ENCODE measurements around the gene ELMO1.

The ELMO1 gene

DNA sequence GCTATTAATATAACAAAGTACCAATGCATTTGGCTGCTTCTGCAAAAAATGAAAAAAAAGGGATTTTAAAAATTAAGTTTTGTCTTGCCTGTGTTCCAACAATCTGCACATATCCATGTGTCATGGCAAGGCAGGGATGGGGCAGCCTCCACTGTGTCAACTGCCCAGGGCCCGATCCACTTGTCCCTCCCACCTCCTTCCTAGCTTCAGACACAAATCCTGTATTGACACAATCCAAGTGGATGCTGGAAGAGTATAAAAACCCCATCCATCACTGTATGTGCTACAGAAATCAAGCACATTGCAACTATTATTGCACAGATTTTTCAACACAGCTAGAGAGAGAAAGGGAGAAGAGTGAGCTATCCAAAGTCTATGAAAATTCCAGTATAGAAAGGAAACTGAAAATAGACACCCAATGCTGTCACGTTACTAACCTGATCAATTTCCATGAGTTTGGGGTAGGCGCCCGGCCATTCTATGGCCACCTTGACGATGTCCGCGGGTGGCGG is 106.4 kb downstream of the ELMO1 start:
- no peak for DNase-seq

DNA sequence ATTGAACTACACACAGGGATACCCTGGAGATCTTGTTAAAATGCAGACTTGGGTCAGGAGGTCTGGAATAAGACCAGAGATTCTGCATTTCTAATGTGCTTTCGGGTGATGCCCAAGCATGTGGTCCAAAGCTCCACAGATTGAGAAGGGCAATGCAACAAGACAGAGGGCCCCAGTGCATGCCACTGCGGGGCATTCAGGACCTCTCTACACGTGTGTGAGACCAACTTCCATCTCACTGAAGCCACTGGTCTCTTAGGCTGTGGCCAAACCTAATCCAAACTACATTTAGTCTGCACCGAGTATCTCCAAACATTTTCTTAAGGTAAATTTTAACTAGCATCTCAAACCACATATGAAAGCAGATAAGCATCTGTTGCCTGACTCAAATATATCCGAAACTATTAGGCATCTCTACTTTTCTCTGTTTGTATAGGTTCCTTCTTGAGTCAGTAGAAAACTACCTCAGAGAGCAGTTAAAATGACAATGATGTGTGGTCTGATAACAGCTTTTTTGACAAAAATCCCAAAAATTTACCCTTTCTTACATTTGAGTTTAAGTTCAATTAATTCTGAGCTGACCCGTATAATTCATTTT is 107.5 kb downstream of the ELMO1 start:
- no peak for DNase-seq

DNA sequence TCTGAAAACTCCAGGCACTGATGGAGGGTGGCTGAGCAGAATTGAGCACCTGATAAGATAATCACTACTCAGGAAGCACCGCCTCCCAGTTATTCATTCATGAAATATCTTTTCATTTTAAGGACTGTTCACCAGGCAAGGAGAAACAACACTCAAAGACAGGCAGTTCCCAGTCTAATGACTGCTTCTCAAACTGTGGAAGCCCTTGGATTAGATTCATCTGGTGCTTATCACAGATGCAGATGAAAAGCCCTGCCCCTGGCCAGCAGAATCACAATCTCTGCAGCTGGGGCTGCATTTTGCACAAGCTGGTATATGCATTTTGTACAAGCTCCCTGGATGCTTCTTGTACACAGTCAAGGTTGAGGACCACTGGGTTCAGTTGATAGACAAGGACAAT is 109.7 kb downstream of the ELMO1 start:
- DNase-seq = no peak

DNA sequence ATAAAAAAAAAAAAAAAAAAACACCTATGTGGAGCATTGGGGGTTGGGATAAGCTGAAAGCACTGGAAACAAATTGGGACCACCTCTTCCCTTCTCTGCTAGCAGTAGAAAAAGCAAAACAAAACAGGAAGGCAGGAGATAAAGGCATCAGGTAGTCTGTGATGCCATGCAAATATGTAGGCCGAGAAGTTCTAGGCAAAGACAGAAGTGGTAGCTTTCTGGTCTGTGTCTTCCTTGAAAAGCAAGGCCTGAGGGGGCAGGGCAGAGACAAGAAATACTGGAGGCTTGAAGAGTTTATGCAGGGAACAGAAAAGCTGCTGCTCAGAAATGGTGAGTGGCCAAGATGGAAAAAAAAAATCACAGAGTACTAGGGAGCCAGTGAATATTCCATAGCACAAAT is 111.1 kb downstream of the ELMO1 start:
- no peak for DNase-seq

DNA sequence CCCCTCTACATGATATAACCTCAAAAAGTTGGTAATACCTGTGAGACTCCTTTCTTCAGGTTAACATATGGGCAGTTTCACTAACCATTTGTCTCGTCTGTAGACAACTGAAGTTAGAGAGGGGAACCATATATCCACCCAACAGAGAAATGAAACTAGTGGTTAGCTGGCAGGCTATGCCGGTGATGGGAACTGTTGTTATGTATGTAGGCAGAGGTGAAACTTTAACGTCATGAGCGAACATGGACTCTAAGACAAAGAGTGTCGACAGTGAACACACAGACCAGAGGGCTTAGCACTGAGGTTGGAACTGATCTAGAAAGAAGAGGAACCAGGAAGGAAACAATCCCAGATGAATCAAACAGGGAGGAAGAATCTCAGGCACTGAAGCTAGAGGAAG is 112.4 kb downstream of the ELMO1 start:
- DNase-seq = no peak

DNA sequence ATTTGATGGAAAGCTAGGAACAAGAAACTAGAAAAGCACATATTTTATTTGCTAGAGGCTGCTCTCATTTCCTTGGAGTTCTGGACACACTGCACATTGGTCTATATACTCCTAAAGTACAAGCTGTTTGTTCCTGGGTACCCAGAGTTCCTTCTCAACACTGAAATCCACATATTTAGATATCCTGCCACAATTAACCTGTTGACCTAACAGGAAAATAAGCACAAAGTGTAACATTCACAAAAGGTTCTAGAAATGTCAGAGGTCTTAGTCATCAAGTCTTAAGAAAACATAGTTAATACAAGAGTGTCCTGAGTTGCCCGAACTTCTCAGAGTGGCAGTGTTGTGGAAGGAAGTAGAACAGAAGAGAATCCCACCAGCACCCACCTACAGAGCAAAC is 115.6 kb downstream of the ELMO1 start:
- no peak for DNase-seq

DNA sequence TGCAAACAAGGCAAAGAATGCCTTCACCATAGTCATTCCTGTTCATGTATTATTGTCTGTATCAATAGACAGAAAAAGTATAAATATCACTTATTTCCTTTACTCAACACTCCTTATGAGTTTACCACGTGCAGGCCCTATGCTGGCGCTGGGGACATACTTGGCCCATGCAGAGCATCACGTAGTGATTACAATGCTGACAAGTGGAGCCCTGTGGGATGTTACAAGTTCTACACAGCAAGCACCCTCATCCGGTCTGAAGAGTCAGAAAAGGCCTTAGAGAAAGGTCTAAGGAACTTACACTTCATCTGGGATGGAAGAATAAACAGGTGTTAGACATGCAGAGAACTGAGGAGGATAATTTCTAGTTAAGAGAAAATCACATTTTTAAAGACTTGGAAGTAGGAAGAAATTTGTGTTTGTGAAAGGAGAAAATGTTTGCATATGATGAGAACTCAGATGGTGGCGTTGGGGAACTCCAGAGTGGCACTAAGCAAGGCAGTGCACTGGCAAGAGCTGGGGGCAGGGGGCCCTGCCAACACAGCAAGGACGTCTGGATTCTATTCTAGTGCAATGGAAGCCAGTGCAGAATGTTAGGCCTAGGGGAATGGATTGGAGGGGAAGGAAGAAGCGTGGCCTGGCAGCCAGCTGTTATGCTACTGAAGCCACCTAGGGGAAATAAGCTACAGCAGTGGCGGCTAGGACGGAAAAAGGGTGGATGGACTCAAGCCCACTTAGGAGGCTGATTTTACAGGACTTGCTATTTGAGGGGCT is 116.2 kb downstream of the ELMO1 start:
- DNase-seq = no peak

DNA sequence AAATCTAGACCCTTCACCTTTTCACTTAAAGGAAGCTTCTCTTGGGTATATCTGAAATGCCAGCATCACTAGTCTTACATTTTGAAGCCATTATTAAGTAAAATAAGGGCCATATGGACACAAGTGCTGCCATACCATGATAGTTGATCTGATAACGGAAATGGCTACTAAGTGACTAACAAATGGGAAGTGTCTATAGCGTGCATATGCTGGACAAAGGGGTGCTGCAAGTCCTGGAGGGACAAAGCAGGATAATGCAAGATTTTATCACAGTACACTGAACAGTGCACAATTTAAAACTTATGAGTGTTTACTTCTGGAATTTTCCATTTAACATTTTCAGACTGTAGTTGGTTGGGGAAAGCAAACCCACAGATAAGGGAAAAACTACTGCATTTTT is 117.9 kb downstream of the ELMO1 start:
- DNase-seq = no peak

DNA sequence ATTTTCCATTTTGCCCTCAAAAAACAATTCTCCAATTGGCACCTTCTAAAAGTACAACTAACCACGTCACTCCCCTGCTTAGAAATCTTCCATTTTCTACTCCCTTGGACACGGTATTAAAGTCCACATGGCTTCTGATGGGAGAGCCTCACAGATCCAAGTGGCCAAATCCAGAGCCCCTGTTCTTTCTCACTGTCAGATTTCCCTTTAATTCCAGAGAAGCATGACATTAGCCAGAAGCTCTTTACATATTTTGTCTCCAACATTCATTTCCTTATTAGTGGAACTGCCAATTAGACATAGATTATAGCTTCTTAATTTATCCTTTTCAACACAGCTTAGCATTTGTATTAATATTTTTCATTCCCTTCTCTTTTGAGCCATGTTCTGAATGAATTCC is 118.7 kb downstream of the ELMO1 start:
- no peak for DNase-seq

DNA sequence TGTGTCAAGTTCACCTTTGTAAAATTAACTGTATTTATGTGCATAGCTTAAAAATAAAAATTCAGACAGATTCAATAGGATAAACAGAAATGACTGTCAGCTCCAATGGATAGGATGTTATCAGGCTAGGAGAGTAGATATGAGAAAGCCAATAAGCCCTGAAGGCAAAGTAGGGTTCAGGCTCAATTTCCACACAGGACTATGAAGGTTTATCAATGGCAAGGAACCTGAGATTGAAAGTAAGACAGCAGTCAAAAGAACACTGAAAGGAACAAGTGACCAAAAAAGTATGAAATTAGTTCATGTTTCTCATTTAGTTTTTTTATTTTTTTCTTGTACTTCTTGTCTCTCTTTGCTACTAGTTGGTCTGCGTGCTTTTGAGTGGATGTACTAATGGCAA is 121.4 kb downstream of the ELMO1 start:
- DNase-seq = no peak

DNA sequence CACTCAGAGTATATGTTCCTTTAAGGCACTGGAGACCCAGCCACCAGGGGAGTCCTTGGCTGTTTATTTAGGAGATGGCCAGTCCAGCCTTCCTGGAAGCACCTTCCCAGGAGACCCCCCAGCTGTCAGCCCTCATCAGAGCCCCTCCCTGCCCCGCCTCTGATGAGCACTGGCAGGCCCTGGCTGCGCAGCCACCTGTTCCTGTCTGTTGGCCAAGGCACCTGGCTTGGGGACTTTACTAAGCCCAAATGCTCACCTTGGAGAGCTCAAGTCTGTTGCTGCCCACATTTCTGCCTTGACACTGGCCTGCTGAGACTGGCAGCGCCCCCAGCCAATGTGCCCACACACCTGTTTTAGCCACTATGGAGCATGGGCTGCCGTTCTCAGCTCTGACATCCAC is 124.7 kb downstream of the ELMO1 start:
- DNase-seq = no peak

DNA sequence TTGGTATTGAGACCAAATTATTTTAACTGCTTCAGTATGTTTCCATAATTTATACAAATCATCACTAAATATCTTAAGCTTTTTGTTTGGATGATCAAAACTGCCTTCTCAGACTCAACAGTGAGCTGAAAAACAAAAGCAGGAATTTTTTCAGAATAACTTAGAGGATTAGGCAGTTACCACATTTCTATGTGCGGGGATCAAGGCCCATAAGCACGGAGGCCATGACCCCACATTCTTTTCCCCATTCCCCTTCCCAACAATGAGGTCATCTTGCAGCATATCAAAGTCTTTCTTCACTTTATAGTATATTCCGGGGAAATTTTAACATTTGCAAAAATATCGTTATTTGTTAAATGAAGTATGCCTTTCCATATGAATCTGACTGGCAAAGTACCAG is 125.8 kb downstream of the ELMO1 start:
- DNase-seq = no peak

DNA sequence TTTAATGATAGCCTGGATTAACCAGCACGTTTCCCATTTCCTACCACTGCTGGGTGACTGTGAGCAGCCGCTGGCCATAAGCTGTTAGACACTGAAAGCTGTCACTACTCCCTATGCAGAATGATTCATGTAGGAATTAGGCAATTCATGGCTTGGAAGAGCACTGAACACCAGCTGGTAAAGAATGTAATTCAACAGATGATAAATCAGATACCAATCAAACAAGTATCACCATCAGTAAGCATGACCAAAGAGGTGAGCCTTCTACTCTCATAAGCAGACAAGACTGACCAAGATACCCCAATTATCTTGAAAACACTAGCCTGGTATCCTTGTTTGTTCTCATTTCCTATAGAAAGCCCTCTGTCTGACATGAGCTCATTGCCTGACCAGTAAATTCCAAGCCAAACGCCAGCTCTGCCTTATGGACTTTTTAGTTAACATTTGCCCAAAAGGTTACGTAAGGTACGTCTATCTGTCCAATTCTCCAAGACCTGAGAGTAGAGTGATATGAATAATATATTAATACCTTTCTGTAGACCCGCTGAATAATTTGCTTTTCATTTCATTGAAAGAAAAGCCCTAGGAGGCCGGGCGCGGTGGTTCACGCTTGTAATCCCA is 127.7 kb downstream of the ELMO1 start:
- DNase-seq = no peak

DNA sequence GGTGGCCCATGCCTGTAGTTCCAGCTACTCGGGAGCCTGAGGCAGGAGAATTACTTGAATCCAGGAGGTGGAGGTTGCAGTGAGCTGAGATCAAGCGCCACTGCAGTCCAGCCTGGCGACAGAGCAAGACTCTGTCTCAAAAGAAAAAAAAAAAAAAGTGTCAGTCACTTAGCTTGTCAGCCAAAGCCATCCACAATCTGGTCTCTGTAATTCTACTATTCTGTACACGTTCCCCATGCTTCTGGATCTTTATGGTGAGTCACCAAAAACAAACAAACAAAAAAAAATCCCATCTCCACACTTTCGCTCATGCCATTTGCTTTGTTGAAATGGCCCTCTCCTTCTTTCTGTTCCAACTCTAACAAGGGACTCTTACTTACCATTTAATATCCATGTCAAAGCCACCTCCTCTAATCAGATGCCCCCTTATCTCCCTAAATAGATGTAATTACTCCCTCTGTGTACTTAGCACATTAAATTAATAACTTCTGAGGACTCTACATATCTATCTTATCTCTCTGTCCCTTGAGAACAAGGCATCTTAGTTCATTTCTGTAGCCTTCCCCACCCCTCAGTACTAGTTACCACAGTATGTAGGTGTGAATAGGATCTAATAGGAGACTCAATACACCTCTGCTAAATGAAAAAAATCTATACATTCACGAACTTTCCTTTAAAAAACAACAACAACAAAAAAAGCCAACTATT is 128.4 kb downstream of the ELMO1 start:
- no peak for DNase-seq

DNA sequence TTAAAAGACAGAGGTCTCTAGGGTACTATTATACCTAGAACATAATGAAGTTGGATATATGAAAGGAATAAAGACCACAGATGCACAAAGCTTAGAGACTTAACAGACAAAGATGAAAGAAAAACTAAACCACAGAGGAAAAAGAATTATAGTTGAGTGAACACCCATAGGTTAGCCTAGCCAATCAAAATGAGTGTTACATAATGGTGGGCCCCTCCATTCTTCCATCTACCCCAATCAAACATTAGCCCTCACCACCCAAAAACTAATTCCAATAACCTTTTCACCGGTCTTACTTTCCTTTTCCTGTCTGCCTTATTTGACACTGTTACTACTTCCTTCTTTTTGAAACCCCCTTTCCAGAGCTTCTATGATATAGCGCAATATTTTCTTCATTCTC is 130.1 kb downstream of the ELMO1 start:
- no peak for DNase-seq

DNA sequence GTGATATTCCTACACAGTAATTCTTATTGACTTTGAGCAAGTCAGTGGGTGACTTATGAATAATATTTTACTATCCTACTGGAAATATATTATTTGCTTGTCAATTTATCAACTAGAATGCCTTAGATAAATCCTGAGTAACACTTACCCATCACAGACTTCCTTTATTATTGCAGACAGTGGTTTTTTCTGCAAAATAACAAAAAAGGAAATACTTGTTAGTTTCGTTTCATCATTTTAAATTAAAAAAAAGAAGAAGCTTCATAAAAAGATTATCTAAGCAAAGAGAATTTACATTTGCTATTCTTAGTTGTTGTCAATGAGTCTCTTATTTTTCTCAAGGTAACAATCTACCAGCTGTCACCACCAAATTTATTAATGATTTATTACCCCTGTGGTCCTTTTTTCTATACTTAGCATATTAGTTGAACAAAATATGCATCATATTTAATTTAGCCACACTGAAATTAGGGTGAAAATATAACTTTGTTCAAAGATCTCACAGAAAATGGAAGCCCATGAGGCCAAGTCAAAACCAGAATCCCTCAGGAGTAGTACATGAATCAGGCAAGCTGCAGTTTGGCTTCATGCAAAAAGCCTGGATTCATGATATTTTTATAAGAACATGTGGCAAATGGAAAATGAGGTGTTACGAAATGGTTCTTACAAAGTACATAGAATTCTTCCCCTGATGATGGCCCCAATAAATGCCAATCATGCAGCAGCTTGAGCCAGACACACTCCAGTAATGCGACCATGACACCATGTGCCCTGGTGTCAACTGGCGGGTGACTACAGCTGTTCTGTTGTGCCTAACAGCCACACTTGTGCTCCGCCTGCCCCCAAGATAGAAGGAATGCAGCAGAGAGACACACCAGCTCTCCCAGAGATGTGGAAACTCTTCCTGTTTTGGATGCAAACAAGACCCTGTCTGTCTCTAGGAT is 132.6 kb downstream of the ELMO1 start:
- no peak for DNase-seq

DNA sequence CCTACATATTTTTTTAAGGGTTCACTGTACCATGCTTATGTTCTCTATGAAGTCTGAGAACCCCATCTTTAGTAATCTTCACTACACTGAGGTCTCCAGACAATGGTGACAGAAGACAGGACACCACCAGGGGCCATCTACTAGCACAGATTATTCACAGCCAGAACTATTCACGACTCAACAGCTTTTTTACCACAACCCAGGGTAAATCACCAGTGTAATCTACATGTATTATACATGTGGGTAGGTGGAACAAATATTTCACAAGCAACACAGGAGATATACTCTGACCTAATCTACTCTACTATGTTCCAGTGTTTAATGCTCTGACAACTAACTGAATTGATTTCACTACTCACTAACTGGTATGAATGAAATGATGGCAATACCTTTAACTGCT is 136.1 kb downstream of the ELMO1 start:
- DNase-seq = no peak

DNA sequence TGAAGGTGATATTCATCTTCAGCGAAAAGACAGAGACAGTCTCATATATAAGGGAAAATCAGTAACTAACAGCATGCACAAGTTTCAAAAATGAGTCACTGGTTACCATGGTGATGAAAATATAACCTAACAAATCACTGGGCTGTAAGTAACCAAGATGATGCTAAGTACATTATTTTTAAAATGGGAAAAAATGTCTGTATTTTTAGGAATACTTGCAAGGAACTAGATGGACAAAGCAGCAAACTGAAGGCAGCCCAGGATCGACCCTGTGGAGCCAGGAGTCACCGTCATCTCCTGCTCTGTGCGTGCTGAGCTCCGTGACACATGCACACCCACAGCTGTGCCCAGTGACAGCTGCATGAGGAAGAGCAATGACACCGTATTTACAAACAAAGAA is 137.3 kb downstream of the ELMO1 start:
- DNase-seq = no peak

DNA sequence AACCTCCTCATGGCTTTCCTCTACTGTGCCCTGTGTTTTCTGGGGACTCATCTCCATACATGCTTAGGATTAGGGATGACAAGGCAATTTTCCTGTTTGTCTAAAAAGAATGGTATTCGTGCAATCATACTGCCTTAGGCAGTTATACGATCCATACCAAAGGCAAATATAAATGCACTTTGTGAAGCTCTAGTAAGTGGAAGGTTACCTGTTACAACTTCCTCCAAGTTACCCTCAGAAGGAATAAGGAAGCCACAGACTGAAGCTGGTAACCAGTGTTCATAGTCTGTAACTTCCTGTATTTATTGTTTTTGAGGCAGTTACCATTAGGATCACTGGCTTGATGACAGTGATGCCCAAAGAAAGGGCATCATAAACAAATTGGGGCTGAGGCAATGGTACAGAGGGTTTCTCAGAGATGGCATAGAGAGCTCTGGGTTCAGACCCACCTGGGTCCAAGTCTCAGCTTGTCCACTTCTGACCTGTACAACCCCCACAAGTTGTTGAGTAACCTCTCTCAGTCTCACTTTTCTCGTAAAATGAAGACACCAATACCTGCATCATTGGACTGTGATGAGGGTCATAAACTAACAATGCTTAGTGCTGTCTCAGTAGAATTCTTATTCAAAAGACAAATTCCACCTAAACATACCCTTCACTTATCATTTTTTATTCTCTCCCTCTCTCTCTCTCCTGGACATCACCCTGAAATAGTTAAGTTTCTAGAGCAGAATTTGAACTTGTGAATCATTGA is 138.2 kb downstream of the ELMO1 start:
- no peak for DNase-seq

DNA sequence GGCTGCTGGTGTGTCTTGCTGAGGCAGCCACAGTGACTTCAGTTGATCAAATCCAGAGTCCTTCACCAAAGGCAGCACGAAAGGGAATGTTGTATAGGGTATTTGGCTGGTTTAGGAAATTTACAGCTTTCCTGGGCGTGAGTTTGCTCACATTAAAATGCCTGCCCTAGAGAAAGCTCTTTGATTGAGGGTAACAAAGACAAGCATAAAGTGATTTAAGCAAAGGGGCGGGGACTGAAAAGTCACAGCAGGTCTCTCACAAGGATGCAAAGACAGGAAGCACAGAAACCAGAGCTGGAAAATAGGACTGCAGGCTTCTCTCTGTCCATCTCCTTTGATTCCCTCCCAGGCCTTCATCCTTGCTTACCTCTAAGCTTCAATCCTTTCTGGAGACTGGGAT is 139.2 kb downstream of the ELMO1 start:
- DNase-seq = no peak

DNA sequence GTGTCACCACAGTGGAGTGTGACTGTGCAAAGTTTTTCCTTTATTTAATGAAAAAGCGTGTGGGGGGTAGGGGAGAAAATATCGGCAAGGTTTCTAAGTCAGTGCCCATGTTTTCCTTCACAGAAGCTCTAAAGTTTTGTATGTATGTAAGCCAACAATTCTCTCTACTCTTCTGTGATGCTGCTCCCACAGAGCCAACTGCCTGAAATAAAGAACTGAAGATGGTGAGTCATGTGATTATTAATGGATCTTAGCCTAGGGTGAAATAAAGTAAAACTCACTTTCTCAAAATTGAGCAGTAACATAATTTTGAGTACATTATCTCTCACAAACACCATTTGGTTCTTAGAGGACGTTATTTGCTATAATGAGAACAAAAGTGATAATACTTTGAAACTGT is 143.7 kb downstream of the ELMO1 start:
- no peak for DNase-seq

DNA sequence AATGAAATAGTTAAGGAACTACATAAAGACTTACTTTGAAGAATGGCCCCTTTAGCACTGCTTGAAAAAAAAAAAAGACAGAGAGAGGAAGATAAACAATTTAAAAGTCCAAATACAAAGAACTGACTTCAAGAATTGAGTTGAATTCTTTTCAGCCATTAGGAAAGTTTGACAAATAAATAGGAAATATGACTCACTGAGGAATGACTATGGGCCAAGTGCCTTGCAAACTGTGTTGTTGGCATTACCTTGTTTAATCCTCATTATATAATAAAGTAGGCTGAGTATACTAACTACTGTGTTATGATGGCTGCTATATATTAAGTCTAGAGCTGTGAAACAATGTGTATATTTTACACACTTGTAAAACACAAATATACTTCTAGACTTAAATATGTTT is 151.1 kb downstream of the ELMO1 start:
- no peak for DNase-seq
